HL-60 (cell line): Measurements from ENCODE around the gene PCDH1.

Source experiments
- POLR2AphosphoS5 ChIP-seq: IDR thresholded peaks from 2 replicates; pipeline ENCODE4 v1.6.1; 2012; ENCODE audit warnings: low read depth
- TF ChIP-seq, protein P1 (sequence below): IDR thresholded peaks from one replicate; pipeline ENCODE4 v1.5.1; 2011; ENCODE audit warnings: low read length, control low read depth, inconsistent platforms; ENCODE audit not compliant: insufficient read depth

GRCh38 chr5:141909212-141909611, 31.0 kb upstream of the PCDH1 start:
- TF ChIP-seq, protein P1, sequence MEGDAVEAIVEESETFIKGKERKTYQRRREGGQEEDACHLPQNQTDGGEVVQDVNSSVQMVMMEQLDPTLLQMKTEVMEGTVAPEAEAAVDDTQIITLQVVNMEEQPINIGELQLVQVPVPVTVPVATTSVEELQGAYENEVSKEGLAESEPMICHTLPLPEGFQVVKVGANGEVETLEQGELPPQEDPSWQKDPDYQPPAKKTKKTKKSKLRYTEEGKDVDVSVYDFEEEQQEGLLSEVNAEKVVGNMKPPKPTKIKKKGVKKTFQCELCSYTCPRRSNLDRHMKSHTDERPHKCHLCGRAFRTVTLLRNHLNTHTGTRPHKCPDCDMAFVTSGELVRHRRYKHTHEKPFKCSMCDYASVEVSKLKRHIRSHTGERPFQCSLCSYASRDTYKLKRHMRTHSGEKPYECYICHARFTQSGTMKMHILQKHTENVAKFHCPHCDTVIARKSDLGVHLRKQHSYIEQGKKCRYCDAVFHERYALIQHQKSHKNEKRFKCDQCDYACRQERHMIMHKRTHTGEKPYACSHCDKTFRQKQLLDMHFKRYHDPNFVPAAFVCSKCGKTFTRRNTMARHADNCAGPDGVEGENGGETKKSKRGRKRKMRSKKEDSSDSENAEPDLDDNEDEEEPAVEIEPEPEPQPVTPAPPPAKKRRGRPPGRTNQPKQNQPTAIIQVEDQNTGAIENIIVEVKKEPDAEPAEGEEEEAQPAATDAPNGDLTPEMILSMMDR: no peak
- no peak for TF ChIP-seq POLR2AphosphoS5
